ENCODE data around the gene APOL3.
"Not testable (repeated sequence)": the region's sequence is repeated elsewhere in the genome, so short reads cannot be mapped to it uniquely, and the experiment has no call there.

APOL3 gene

GRCh38 chr22:36131907-36132306, 28.6 kb downstream of the APOL3 start:
- DNase-seq: no peak

GRCh38 chr22:36129486-36130388, 30.8 kb downstream of the APOL3 start:
- no peak for DNase-seq

DNA sequence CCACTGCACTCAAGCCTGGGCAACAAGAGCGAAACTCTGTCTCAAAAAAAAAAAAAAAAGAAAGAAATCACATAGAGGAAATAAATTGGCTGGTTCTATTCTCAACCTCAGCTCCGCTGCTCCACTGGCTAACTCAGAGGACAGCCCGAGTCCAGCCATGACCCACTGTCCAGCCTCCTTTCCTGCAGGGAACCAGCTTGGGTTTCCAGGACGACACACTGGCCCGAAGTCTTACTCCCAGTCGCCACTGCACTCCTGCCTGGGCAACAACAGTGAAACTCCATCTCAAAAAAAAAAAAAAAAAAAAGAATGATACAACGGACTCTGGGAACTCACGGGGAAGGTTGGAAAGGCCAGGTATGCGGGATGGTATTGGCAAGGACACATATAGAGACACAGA, 31.5 kb downstream of the APOL3 start:
- no peak for DNase-seq

DNA sequence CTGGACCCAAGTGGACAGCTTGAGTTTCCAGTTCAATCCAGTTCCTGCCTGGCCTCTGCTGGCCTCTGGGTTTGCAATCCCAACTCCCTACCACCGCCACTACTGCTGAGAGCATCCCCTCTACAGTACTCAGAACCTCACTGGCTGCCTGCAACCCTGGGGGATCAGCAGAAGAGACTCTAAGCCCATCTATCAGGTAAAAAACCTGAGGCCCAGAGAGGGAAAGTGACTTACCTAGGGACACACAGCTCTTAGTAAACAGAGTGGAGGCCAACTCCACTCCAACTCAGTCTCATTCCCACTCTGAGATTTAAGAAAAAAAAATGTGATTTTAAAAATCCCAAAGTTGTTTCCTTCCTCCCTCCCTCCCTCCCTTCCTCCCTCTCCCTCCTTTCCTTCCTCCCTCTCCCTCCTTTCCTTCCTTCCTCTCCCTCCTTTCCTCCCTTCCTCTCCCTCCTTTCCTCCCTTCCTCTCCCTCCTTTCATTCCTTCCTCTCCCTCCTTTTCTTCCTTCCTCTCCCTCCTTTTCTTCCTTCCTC, 34.5 kb downstream of the APOL3 start:
- DNase-seq: no peak

- no peak for DNase-seq
These were observed 35.1 kb downstream of the APOL3 start for GRCh38 chr22:36125434-36125833.

GRCh38 chr22:36124666-36125065, 35.9 kb downstream of the APOL3 start:
- peak; percentile 46 to 49 for DNase-seq

DNA sequence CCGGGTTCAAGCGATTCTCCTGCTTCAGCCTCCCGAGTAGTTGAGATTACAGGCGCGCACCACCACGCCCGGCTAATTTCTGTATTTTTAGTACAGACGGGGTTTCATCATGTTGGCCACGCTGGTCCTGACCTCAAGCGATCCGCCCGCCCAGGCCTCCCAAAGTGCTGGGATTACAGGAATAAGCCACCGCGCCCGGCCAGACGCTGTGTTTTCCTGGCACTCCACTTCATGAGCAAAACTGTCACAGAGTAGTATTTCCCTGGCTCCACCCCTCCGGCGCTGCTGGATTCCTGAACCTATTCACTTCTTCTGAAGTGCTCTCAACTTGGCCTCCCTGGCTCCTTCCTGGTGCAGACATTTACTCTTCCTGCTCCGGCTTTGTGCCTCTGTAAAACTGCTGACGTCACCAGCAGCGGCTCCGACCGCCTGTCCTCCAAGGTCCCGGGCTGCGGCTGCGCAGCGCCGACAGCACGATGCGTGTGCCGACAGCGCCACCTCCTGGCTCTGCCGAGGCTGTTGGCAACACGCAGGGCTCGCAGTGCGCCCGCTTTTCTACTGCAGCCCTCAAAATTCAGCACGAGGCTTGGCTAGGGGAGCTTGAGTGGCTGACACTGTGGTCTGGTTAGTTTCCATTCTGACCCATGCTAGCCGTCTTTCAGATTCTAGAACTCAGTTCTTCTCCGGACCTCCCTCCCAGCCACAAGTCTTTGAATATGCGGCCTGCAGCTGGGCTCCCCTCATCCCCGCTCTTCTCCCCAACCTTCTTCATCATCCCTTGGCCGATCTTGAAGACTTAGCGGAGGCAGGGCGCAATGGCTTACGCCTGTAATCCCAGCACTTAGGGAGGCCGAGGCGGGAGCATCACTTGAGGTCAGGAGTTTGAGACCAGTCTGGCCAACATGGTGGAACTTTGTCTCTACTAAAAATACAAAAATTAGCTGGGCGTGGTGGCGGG, 36.6 kb downstream of the APOL3 start:
- DNase-seq: peak; percentile 91 to 96

DNA sequence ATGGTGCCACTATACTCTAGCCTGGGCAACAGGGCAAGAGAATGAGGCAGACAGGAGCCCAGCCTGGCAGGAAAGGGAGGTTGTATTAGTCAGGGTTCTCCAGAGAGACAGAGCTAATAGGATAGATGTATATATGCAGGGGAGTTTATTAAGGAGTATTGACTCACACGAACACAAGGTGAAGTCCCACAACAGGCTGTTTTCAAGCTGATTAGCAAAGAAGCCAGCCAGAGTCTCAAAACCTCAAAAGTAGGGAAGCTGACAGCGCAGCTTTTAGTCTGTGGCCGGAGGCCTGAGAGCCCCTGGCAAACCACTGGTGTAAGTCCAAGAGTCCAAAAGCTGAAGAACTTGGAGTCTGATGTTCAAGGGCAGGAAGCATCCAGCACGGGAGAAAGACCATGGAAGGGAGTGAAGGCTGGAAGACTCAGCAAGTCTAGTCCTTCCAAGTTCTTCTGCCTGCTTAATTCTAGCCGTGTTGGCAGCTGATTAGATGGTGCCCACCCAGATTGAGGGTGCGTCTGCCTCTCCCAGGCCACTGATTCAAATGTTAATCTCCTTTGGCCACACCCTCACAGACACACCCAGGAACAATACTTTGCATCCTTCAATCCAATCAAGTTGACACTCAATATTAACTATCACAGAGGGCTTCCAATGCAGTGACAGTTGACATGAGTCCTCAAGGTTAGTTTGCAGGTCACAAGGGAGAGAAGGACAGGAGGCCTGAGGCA, 39.8 kb downstream of the APOL3 start:
- DNase-seq: not testable (repeated sequence)

DNA sequence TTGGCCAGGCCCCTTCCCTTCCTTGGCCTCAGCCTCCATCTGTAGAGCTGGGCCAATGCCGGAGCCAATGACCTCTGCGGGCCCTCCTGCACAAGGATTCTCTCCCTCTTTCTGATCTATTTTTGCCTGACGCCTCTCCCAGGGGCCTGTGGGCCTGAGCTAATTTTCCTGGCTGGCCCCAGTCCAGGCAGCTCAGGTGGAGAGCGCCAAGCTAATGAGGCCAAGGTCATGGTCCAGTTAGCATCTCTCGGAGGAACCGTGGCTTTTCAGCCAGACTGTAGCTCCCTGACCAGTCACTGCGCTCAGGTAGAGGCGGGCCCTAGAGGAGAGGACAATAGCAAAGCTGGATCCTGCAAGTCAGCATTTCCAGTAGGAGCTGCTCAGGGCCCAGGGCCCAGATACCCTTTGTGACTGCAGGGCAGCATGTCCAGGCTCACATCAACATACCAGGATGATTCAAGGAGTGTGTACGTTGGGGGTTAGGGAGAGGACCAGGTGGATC, 43.5 kb downstream of the APOL3 start:
- DNase-seq: no peak

DNA sequence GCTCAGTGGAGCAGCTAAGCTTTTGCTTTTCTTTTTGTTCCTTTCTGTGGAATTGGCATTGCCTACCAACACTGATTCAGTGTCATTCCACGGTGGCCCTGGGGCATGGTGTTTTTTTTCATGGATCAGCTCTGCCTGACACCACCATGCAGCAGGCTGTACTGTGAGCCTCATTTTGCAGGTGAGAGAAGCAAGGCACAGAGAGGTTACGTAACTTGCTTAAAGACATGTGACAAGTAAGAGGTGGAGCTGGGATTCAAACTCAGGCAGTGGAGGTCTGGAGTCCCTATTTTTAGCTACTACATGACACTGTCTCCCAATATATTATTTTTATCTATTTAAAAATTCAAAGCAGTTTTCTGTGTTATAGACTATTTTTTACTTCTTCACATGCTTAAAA, 44.4 kb downstream of the APOL3 start:
- no peak for DNase-seq

- DNase-seq: no peak
These were observed 47.4 kb downstream of the APOL3 start for GRCh38 chr22:36113121-36113520.

DNA sequence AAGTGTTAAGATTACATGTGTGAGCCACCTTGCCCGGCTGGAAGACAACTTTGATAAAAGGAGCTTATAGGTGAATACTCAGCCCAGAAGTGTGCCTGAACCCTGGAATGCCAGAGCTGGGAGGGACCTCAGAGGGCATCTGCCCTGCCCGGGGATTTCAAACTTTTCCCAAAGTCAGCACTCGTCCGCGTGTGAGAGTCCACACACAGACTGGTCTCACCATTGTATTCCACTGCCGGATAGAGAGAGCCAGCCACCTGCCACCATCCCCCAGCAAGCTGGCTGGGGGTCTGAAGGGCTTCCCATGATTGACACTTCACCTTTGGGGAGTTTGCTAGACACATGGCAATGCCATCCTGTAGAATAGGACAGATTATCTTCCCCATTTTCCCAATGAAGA, 49.2 kb downstream of the APOL3 start:
- no peak for DNase-seq

DNA sequence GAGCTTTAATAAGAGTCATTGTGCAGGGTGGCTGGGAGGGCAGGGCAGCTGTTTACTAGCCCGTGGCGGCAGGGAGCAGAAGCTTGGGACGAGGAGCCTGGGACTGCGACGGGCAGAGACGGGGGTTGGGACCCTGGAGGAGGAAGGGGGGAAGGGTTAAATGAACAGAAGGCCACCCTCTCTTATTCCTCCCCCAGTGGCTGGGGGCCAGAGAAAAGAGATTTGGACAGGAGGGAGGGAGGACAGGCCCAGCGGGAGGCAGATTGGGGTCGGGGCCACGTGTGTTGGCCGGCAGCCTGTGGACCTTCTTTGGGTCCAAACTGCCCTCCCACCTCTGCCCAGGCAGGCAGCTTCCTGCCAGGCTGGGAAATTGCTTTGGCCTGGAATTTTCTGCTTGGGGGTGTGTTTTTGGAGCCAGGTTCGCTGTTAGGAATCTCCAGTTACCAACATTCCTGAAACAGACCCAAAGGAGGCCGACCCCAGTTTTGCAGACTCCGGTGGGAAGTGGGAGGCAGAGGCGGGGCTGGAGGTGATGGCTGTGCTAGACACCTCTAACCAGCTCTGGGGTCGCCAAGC, 50.2 kb downstream of the APOL3 start:
- no peak for DNase-seq

GRCh38 chr22:36107436-36107835, 53.1 kb downstream of the APOL3 start:
- DNase-seq: no peak

DNA sequence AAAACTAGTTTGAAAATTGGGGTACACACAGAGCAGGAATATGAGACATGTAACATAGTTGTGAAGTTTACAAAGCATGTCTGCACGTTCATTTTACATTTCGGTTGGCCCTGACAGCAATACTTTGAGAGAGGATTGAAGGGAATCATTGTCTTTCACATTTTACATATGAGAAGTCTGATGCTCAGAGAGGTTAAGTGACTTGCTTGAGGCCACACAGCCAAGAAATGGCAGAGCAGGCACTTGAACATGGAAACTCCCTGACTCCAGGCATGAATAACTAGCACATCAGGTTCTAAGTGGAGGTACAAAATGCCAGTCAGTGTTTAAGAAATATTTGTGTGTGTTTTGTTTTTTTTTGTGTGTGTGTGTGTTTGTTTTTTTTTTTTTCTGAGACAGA, 53.6 kb downstream of the APOL3 start:
- DNase-seq: no peak

DNA sequence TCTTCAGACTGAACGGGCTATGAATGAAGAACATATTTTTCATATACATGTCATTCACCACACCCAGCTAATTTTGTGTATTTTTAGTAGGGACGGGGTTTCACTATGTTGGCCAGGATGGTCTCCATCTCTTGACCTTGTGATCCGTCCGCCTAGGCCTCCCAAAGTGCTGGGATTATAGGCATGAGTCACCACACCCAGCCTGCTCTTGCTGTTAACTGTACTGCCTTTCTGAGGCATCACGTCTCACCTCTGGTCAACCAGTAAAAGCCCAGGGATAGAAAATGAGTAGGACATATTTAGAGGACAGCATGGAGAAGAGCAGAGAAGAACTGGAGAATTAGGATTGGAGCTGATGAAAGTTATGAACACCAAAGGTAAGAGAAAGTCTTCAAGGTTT, 55.6 kb downstream of the APOL3 start:
- no peak for DNase-seq

GRCh38 chr22:36104435-36104834, 56.1 kb downstream of the APOL3 start:
- DNase-seq: no peak

GRCh38 chr22:36103891-36104290, 56.7 kb downstream of the APOL3 start:
- no peak for DNase-seq

GRCh38 chr22:36102995-36103394, 57.6 kb downstream of the APOL3 start:
- DNase-seq: no peak

- no peak for DNase-seq
These were observed 58.8 kb downstream of the APOL3 start for GRCh38 chr22:36101756-36102155.

- not testable (repeated sequence) for DNase-seq
These were observed 59.6 kb downstream of the APOL3 start for GRCh38 chr22:36100908-36101307.

Measured in inflammatory macrophage treated with lipopolysaccharide for 1 hour (primary cell).